Skeletal muscle satellite cell (primary cell): ENCODE data around the gene ANO10.

ENCODE experiments used
- H3K27me3 ChIP-seq: 2 replicates; pipeline ENCODE4 v1.7.0; 2013; ENCODE audit warnings: low read length; ENCODE audit not compliant: control insufficient read depth, insufficient read depth
- H3K36me3 ChIP-seq: 2 replicates; pipeline ENCODE4 v1.7.0; 2013; ENCODE audit warnings: mild to moderate bottlenecking, control low read depth, low read length; ENCODE audit not compliant: insufficient read depth
- H3K4me1 ChIP-seq: 2 replicates; pipeline ENCODE4 v1.7.0; 2013; ENCODE audit warnings: low read length; ENCODE audit not compliant: control insufficient read depth, insufficient read depth
- H3K4me2 ChIP-seq: 2 replicates; pipeline ENCODE4 v1.7.0; 2013; ENCODE audit warnings: mild to moderate bottlenecking, low read length
- H3K4me3 ChIP-seq: 2 replicates; pipeline ENCODE4 v1.7.0; 2013; ENCODE audit warnings: low read length
- H3K9ac ChIP-seq: 2 replicates; pipeline ENCODE4 v1.7.0; 2013; ENCODE audit warnings: mild to moderate bottlenecking, low read depth, low read length, moderate library complexity
- H3K9me3 ChIP-seq: replicated peaks from 2 replicates; pipeline ENCODE4 v1.7.0; 2013; ENCODE audit warnings: mild to moderate bottlenecking, control low read depth, low read length

Gene ANO10

DNA sequence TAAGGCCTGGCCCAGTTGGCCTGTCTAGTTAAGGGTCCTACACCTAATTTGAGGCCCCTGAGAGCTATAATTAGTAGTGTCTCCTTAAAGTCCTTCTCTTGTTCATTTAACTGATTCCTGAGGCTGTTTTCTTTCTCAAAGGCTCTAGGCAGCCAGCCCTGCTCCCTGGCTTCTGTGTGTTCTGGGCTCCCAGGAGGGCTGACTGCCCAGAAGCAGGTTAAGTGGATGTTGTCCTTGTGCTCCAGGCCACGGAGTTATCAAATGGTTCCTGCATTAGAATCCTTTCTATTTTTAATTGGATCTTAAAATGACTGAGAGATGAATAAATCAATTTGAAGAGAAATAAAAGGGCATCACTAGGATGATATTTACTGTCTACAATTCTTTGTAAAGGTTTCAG, 195.4 kb downstream of the ANO10 start:
- peaks cover 12% of the 10 kb centered on the region for H3K4me1 ChIP-seq
- no peak overlapping the region for H3K4me2 ChIP-seq
- no peak overlapping the region for H3K4me3 ChIP-seq
- no peaks in the 10 kb centered on the region for H3K27me3 ChIP-seq
- no peak overlapping the region for H3K9ac ChIP-seq
- H3K9me3 ChIP-seq = peaks cover 3% of the 10 kb centered on the region
- no peaks in the 10 kb centered on the region for H3K36me3 ChIP-seq

- H3K9ac ChIP-seq = no peak overlapping the region
- H3K4me1 ChIP-seq = peaks cover 12% of the 10 kb centered on the region
- peaks cover 3% of the 10 kb centered on the region for H3K9me3 ChIP-seq
- no peak overlapping the region for H3K4me2 ChIP-seq
- no peaks in the 10 kb centered on the region for H3K27me3 ChIP-seq
- H3K4me3 ChIP-seq = no peak overlapping the region
- no peaks in the 10 kb centered on the region for H3K36me3 ChIP-seq
These were observed 196.0 kb downstream of the ANO10 start for GRCh38 chr3:43425829-43426228.

DNA sequence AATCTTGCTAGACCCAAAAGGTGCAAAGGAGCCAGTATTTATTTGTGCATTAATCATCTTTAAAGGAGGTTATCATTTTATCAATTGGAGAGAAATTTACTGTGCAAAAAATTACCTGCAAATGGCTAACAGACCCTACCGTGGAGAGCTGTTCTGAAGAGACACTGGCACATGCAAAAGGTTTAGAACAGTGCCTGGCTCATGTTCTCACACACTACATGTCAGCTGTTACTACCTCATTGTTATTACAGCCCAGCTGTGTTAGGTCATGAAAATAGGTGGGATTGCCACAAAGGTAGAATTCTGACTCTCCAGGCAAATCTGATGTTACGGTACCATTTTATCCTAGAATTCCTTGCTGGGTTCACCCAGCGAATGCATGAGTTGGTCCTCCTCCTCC, 198.2 kb downstream of the ANO10 start:
- Histone ChIP-seq H3K9me3 (peaks cover 3% of the 10 kb centered on the region), H3K4me2 (no peak overlapping the region), H3K36me3 (no peaks in the 10 kb centered on the region), H3K27me3 (no peaks in the 10 kb centered on the region), H3K4me3 (no peak overlapping the region), H3K4me1 (peaks cover 12% of the 10 kb centered on the region), H3K9ac (no peak overlapping the region)

DNA sequence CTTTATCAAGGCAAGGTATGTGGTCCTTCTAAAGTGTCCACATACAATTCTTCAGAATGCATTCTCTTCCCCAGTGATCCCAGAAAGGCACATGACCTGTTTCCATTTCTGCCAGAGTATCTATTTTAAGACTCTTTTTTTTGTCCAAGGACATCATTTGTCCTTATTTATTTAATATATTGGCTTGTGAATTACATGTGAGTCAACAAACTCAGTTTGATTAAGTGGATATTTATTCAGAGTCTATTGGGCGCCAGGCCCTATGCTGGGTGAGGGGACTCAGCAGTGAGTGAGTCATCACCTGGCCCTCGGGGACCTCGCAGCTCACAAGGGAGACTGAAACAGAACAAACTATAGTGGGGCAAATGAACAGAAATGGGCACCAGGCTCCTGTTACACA, 198.7 kb downstream of the ANO10 start:
- peaks cover 12% of the 10 kb centered on the region for H3K4me1 ChIP-seq
- H3K9me3 ChIP-seq = peaks cover 3% of the 10 kb centered on the region
- H3K4me2 ChIP-seq = no peak overlapping the region
- no peak overlapping the region for H3K9ac ChIP-seq
- H3K36me3 ChIP-seq = no peaks in the 10 kb centered on the region
- H3K4me3 ChIP-seq = no peak overlapping the region
- no peaks in the 10 kb centered on the region for H3K27me3 ChIP-seq

DNA sequence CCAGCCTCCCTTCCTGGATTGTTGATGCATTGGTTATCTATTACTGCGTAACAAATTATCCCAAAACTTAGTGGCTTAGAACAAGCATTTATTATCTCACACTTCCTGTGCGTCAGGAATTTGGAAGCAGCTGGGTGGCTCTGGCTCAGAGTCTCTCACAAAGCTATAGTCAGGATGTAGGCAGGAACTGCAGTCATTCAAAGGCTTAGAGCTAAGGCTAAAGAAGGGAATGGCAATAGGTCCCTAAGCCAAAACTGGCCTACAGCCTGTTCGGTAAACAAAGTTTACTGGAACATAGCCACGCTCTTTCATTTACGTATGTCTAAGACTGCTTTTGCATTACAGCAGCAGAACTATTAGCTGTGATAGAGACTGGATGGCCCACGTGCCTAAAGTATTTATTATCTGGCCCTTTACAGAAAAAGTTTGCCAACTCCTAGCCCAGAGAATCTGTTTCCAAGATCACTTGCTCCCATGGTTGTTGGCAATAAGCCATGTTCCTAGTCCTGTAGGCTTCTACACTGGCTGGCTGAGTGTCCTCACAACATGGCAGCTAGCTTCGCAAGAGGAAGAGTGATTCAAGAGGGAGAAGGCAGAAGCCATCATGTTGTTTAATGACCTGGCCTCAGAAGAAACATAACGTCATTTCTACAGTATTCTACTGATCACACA, 203.1 kb downstream of the ANO10 start:
- Histone ChIP-seq H3K4me3 (no peak overlapping the region), H3K27me3 (no peaks in the 10 kb centered on the region), H3K36me3 (no peaks in the 10 kb centered on the region), H3K9me3 (no peaks in the 10 kb centered on the region), H3K4me2 (no peak overlapping the region), H3K9ac (no peak overlapping the region), H3K4me1 (peaks cover 10% of the 10 kb centered on the region)

DNA sequence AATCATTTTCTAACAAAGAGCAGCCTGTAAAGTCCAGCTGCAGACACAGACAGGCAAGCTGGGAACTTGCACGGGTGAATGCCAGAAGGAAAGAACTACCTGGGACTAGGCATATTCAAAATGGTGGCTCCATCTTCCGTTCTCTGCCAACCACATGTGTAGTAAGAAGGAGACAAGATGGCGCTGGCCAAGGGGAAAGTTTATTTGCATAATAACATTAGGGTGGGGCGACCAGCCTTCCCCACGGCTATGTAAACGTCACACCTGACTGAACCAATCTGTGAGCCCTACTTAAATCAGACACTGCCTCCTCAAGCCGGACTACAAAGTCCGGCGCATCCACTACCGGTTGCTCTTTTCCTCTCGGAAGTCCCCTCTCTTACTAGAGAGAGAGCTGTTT, 204.7 kb downstream of the ANO10 start:
- no peak overlapping the region for H3K4me2 ChIP-seq

GRCh38 chr3:43415088-43415487, 206.7 kb downstream of the ANO10 start:
- Histone ChIP-seq H3K9me3 (no peaks in the 10 kb centered on the region), H3K4me3 (no peak overlapping the region), H3K4me2 (no peak overlapping the region), H3K4me1 (no peaks in the 10 kb centered on the region), H3K36me3 (no peaks in the 10 kb centered on the region), H3K9ac (no peak overlapping the region), H3K27me3 (no peaks in the 10 kb centered on the region)

More for the DNA sequence above, 204.7 kb downstream of the ANO10 start:
- Histone ChIP-seq H3K9me3 (no peaks in the 10 kb centered on the region), H3K36me3 (no peaks in the 10 kb centered on the region), H3K27me3 (no peaks in the 10 kb centered on the region), H3K9ac (no peak overlapping the region), H3K4me1 (no peaks in the 10 kb centered on the region), H3K4me3 (no peak overlapping the region)

- no peak overlapping the region for H3K4me2 ChIP-seq
- no peaks in the 10 kb centered on the region for H3K9me3 ChIP-seq
- no peak overlapping the region for H3K9ac ChIP-seq
- H3K4me1 ChIP-seq = no peaks in the 10 kb centered on the region
- no peaks in the 10 kb centered on the region for H3K27me3 ChIP-seq
- H3K4me3 ChIP-seq = no peak overlapping the region
- H3K36me3 ChIP-seq = no peaks in the 10 kb centered on the region
These were observed 208.0 kb downstream of the ANO10 start for GRCh38 chr3:43413676-43414368.

- H3K9ac ChIP-seq = no peak overlapping the region
- no peaks in the 10 kb centered on the region for H3K27me3 ChIP-seq
- H3K4me3 ChIP-seq = no peak overlapping the region
- H3K9me3 ChIP-seq = no peaks in the 10 kb centered on the region
- no peaks in the 10 kb centered on the region for H3K36me3 ChIP-seq
- H3K4me1 ChIP-seq = no peaks in the 10 kb centered on the region
- H3K4me2 ChIP-seq = no peak overlapping the region
These were observed 210.4 kb downstream of the ANO10 start for GRCh38 chr3:43411429-43411828.

DNA sequence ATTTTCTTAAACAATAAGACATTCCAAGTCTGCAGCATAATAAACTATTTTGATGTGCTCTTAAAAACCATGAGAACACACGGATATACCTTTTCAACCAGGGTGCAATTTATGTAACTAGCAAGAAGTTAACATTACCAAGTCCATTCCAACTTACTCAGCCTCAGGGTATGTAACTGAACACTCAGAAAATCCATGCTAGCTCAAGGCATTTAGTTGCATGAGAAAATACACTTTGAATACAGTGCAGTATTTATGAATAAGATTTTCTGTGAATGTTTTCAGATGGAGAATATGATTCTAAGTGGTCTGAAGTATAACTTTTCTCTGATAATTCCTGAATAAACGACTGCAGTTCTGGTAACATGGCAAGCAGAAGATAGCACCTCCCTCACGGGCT, 211.2 kb downstream of the ANO10 start:
- Histone ChIP-seq H3K9me3 (no peaks in the 10 kb centered on the region), H3K4me1 (peaks cover 4% of the 10 kb centered on the region), H3K9ac (no peak overlapping the region), H3K4me3 (no peak overlapping the region), H3K4me2 (no peak overlapping the region), H3K27me3 (no peaks in the 10 kb centered on the region), H3K36me3 (no peaks in the 10 kb centered on the region)

- Histone ChIP-seq H3K27me3 (no peaks in the 10 kb centered on the region), H3K4me1 (peaks cover 4% of the 10 kb centered on the region), H3K4me3 (no peak overlapping the region), H3K9ac (no peak overlapping the region), H3K36me3 (no peaks in the 10 kb centered on the region), H3K4me2 (no peak overlapping the region), H3K9me3 (no peaks in the 10 kb centered on the region)
These were observed 212.3 kb downstream of the ANO10 start for GRCh38 chr3:43409506-43409905.

DNA sequence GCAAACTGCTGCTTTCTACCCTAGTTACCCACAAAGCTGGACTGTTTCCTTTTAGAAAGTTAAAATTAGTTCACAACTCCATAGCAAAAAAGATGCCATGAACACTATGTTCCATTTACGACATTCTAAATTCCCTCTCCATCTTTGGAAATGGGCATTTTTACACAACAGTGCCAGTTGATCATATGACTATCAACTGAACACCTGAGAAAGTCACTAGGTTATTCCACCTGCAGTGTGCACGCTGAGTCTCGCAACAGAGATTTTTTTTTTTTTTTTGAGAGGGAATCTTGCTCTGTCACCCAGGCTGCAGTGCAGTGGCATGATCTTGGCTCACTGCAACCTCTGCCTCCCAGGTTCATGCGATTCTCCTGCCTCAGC, 215.2 kb downstream of the ANO10 start:
- Histone ChIP-seq H3K4me1 (peaks cover 4% of the 10 kb centered on the region), H3K36me3 (no peaks in the 10 kb centered on the region), H3K27me3 (no peaks in the 10 kb centered on the region), H3K9me3 (no peaks in the 10 kb centered on the region), H3K4me2 (no peak overlapping the region), H3K4me3 (no peak overlapping the region), H3K9ac (no peak overlapping the region)
